ENCODE data around the gene ACKR3.

- TF ChIP-seq CTCF (IDR thresholded peaks at IDR 0.05) = no peak
- TF ChIP-seq POLR2AphosphoS5 (IDR thresholded peaks at IDR 0.05; ENCODE audit: low read depth, low read length) = no peak
- no peak for TF ChIP-seq SIN3A (IDR thresholded peaks at IDR 0.05; ENCODE audit: borderline replicate concordance, insufficient read depth, low read depth, low read length)
These were observed 39.1 kb downstream of the ACKR3 start for GRCh38 chr2:236608710-236609109.
